ENCODE measurements around the gene NDUFB2.
"Not testable (repeated sequence)": the region's sequence is repeated elsewhere in the genome, so short reads cannot be mapped to it uniquely, and the experiment has no call there.

The NDUFB2 gene

GRCh38 chr7:140662938-140663337 lies 33.6 kb upstream of the NDUFB2 start:
- H3K4me3 ChIP-seq (ENCODE audit: control insufficient read depth in 1 of 7, extremely low read depth in 1 of 7, insufficient read depth in 4 of 7, low read depth in 2 of 7, low read length in 6 of 7); H3K9me3 ChIP-seq (ENCODE audit: control extremely low read depth in 1 of 5, control insufficient read depth in 4 of 5, insufficient read depth in 2 of 5, low read depth in 1 of 5, low read length in 4 of 5); H3K4me1 ChIP-seq (ENCODE audit: control extremely low read depth in 1 of 4, control insufficient read depth in 4 of 4, insufficient read depth in 4 of 4, low read length in 3 of 4); H3K27ac ChIP-seq (ENCODE audit: insufficient read depth in 1 of 2, low read depth in 1 of 2, low read length in 2 of 2, poor library complexity in 1 of 2, severe bottlenecking in 2 of 2); H3K36me3 ChIP-seq (ENCODE audit: control insufficient read depth in 4 of 4, insufficient read depth in 4 of 4, low read length in 3 of 4); H3K27me3 ChIP-seq (replicated peaks in 2 of 5; ENCODE audit: control insufficient read depth in 4 of 5, insufficient read depth in 5 of 5, low read length in 4 of 5); CTCF ChIA-PET; DNase-seq; POLR2A ChIA-PET: not testable (repeated sequence)
- WGBS (ENCODE audit: insufficient coverage): no CpG with 5 or more reads among the region's 2 CpGs

GRCh38 chr7:140667476-140667875 lies 29.0 kb upstream of the NDUFB2 start:
- CTCF ChIA-PET: no interaction called here
- WGBS (ENCODE audit: insufficient coverage): 88% methylated on average over 1 of the region's 1 CpG
- DNase-seq: no peak
- H3K9me3 ChIP-seq (ENCODE audit: control extremely low read depth in 1 of 5, control insufficient read depth in 4 of 5, insufficient read depth in 2 of 5, low read depth in 1 of 5, low read length in 4 of 5): no peaks in the 10 kb centered on the region
- H3K36me3 ChIP-seq (ENCODE audit: control insufficient read depth in 4 of 4, insufficient read depth in 4 of 4, low read length in 3 of 4): no peaks in the 10 kb centered on the region
- no peak overlapping the region for H3K27ac ChIP-seq (ENCODE audit: insufficient read depth in 1 of 2, low read depth in 1 of 2, low read length in 2 of 2, poor library complexity in 1 of 2, severe bottlenecking in 2 of 2)
- peaks cover 0 to 14% (median 0%) of the 10 kb centered on the region in 4 experiments for H3K4me1 ChIP-seq (ENCODE audit: control extremely low read depth in 1 of 4, control insufficient read depth in 4 of 4, insufficient read depth in 4 of 4, low read length in 3 of 4)
- no peaks in the 10 kb centered on the region for H3K27me3 ChIP-seq (replicated peaks in 2 of 5; ENCODE audit: control insufficient read depth in 4 of 5, insufficient read depth in 5 of 5, low read length in 4 of 5)
- H3K4me3 ChIP-seq (ENCODE audit: control insufficient read depth in 1 of 7, extremely low read depth in 1 of 7, insufficient read depth in 4 of 7, low read depth in 2 of 7, low read length in 6 of 7): no peak overlapping the region
- POLR2A ChIA-PET: no interaction called here

- H3K27me3 ChIP-seq (replicated peaks in 2 of 5; ENCODE audit: control insufficient read depth in 4 of 5, insufficient read depth in 5 of 5, low read length in 4 of 5): no peaks in the 10 kb centered on the region
- CTCF ChIA-PET: interaction anchor here (0.8 to 2.2 kb wide), 3 partner anchors 12 to 28 kb away, joined by 3 to 5 read pairs (median 3); partner anchors contain the start of gene DENND2A
- 0% methylated on average over 1 of the region's 1 CpG for WGBS (ENCODE audit: insufficient coverage)
- H3K4me3 ChIP-seq (ENCODE audit: control insufficient read depth in 1 of 7, extremely low read depth in 1 of 7, insufficient read depth in 4 of 7, low read depth in 2 of 7, low read length in 6 of 7): no peak overlapping the region
- H3K36me3 ChIP-seq (ENCODE audit: control insufficient read depth in 4 of 4, insufficient read depth in 4 of 4, low read length in 3 of 4): no peaks in the 10 kb centered on the region
- DNase-seq: peak in 1 of 3 donors; percentile 19
- no peak overlapping the region for H3K27ac ChIP-seq (ENCODE audit: insufficient read depth in 1 of 2, low read depth in 1 of 2, low read length in 2 of 2, poor library complexity in 1 of 2, severe bottlenecking in 2 of 2)
- no peaks in the 10 kb centered on the region for H3K9me3 ChIP-seq (ENCODE audit: control extremely low read depth in 1 of 5, control insufficient read depth in 4 of 5, insufficient read depth in 2 of 5, low read depth in 1 of 5, low read length in 4 of 5)
- peaks cover 0 to 19% (median 5%) of the 10 kb centered on the region in 4 experiments for H3K4me1 ChIP-seq (ENCODE audit: control extremely low read depth in 1 of 4, control insufficient read depth in 4 of 4, insufficient read depth in 4 of 4, low read length in 3 of 4)
- POLR2A ChIA-PET: no interaction called here
These were observed 27.9 kb upstream of the NDUFB2 start for GRCh38 chr7:140668641-140669040.

GRCh38 chr7:140669352-140669751 lies 27.2 kb upstream of the NDUFB2 start:
- WGBS (ENCODE audit: insufficient coverage): 93% methylated on average over 2 of the region's 3 CpGs
- Histone ChIP-seq H3K27me3 (replicated peaks in 2 of 5; ENCODE audit: control insufficient read depth in 4 of 5, insufficient read depth in 5 of 5, low read length in 4 of 5) (no peaks in the 10 kb centered on the region), H3K4me3 (ENCODE audit: control insufficient read depth in 1 of 7, extremely low read depth in 1 of 7, insufficient read depth in 4 of 7, low read depth in 2 of 7, low read length in 6 of 7) (no peak overlapping the region), H3K36me3 (ENCODE audit: control insufficient read depth in 4 of 4, insufficient read depth in 4 of 4, low read length in 3 of 4) (no peaks in the 10 kb centered on the region), H3K4me1 (ENCODE audit: control extremely low read depth in 1 of 4, control insufficient read depth in 4 of 4, insufficient read depth in 4 of 4, low read length in 3 of 4) (peaks cover 0 to 27% (median 12%) of the 10 kb centered on the region in 4 experiments), H3K27ac (ENCODE audit: insufficient read depth in 1 of 2, low read depth in 1 of 2, low read length in 2 of 2, poor library complexity in 1 of 2, severe bottlenecking in 2 of 2) (no peak overlapping the region), H3K9me3 (ENCODE audit: control extremely low read depth in 1 of 5, control insufficient read depth in 4 of 5, insufficient read depth in 2 of 5, low read depth in 1 of 5, low read length in 4 of 5) (no peaks in the 10 kb centered on the region)
- no peak for DNase-seq
- CTCF ChIA-PET: interaction anchor here (1.0 to 2.3 kb wide), 4 partner anchors 9 to 252 kb away, joined by 3 to 8 read pairs (median 4); partner anchors contain the start of gene DENND2A
- POLR2A ChIA-PET: interaction anchor here (0.6 kb wide), 1 partner anchor 250 kb away, joined by 4 read pairs; no protein-coding TSS in a partner anchor

GRCh38 chr7:140669862-140670261 lies 26.6 kb upstream of the NDUFB2 start:
- CTCF ChIA-PET: interaction anchor here (1.0 to 2.3 kb wide), 3 partner anchors 9 to 253 kb away, joined by 3 to 8 read pairs (median 5); no protein-coding TSS in a partner anchor

GRCh38 chr7:140670343-140670935 lies 26.1 kb upstream of the NDUFB2 start:
- peak in 1 of 3 donors; percentile 33 for DNase-seq
- WGBS (ENCODE audit: insufficient coverage): 30% methylated on average over 2 of the region's 4 CpGs
- POLR2A ChIA-PET: interaction anchor here (0.7 kb wide), 1 partner anchor 97 kb away, joined by 3 read pairs; no protein-coding TSS in a partner anchor
- CTCF ChIA-PET: interaction anchor here (1.0 to 2.3 kb wide), 2 partner anchors 10 to 253 kb away, joined by 3 to 8 read pairs; no protein-coding TSS in a partner anchor
- H3K27ac ChIP-seq (ENCODE audit: insufficient read depth in 1 of 2, low read depth in 1 of 2, low read length in 2 of 2, poor library complexity in 1 of 2, severe bottlenecking in 2 of 2): no peak overlapping the region
- H3K4me3 ChIP-seq (ENCODE audit: control insufficient read depth in 1 of 7, extremely low read depth in 1 of 7, insufficient read depth in 4 of 7, low read depth in 2 of 7, low read length in 6 of 7): no peak overlapping the region
- no peaks in the 10 kb centered on the region for H3K36me3 ChIP-seq (ENCODE audit: control insufficient read depth in 4 of 4, insufficient read depth in 4 of 4, low read length in 3 of 4)
- H3K27me3 ChIP-seq (replicated peaks in 2 of 5; ENCODE audit: control insufficient read depth in 4 of 5, insufficient read depth in 5 of 5, low read length in 4 of 5): no peaks in the 10 kb centered on the region
- H3K4me1 ChIP-seq (ENCODE audit: control extremely low read depth in 1 of 4, control insufficient read depth in 4 of 4, insufficient read depth in 4 of 4, low read length in 3 of 4): peaks cover 0 to 36% (median 19%) of the 10 kb centered on the region in 4 experiments
- H3K9me3 ChIP-seq (ENCODE audit: control extremely low read depth in 1 of 5, control insufficient read depth in 4 of 5, insufficient read depth in 2 of 5, low read depth in 1 of 5, low read length in 4 of 5): no peaks in the 10 kb centered on the region

More at GRCh38 chr7:140669862-140670261, 26.6 kb upstream of the NDUFB2 start:
- not testable (repeated sequence) for H3K9me3 ChIP-seq (ENCODE audit: control extremely low read depth in 1 of 5, control insufficient read depth in 4 of 5, insufficient read depth in 2 of 5, low read depth in 1 of 5, low read length in 4 of 5); H3K4me3 ChIP-seq (ENCODE audit: control insufficient read depth in 1 of 7, extremely low read depth in 1 of 7, insufficient read depth in 4 of 7, low read depth in 2 of 7, low read length in 6 of 7); H3K36me3 ChIP-seq (ENCODE audit: control insufficient read depth in 4 of 4, insufficient read depth in 4 of 4, low read length in 3 of 4); H3K27me3 ChIP-seq (replicated peaks in 2 of 5; ENCODE audit: control insufficient read depth in 4 of 5, insufficient read depth in 5 of 5, low read length in 4 of 5); DNase-seq; H3K27ac ChIP-seq (ENCODE audit: insufficient read depth in 1 of 2, low read depth in 1 of 2, low read length in 2 of 2, poor library complexity in 1 of 2, severe bottlenecking in 2 of 2)
- POLR2A ChIA-PET: interaction anchor here (0.6 kb wide), 1 partner anchor 250 kb away, joined by 4 read pairs; no protein-coding TSS in a partner anchor
- WGBS (ENCODE audit: insufficient coverage): 98% methylated on average over 9 of the region's 10 CpGs
- peaks cover 0 to 31% (median 14%) of the 10 kb centered on the region in 4 experiments for H3K4me1 ChIP-seq (ENCODE audit: control extremely low read depth in 1 of 4, control insufficient read depth in 4 of 4, insufficient read depth in 4 of 4, low read length in 3 of 4)

- Histone ChIP-seq H3K27me3 (replicated peaks in 2 of 5; ENCODE audit: control insufficient read depth in 4 of 5, insufficient read depth in 5 of 5, low read length in 4 of 5) (no peaks in the 10 kb centered on the region), H3K9me3 (ENCODE audit: control extremely low read depth in 1 of 5, control insufficient read depth in 4 of 5, insufficient read depth in 2 of 5, low read depth in 1 of 5, low read length in 4 of 5) (no peaks in the 10 kb centered on the region), H3K4me1 (ENCODE audit: control extremely low read depth in 1 of 4, control insufficient read depth in 4 of 4, insufficient read depth in 4 of 4, low read length in 3 of 4) (peaks cover 0 to 45% (median 24%) of the 10 kb centered on the region in 4 experiments), H3K36me3 (ENCODE audit: control insufficient read depth in 4 of 4, insufficient read depth in 4 of 4, low read length in 3 of 4) (peaks cover 0 to 5% (median 0%) of the 10 kb centered on the region in 4 experiments), H3K27ac (ENCODE audit: insufficient read depth in 1 of 2, low read depth in 1 of 2, low read length in 2 of 2, poor library complexity in 1 of 2, severe bottlenecking in 2 of 2) (no peak overlapping the region), H3K4me3 (ENCODE audit: control insufficient read depth in 1 of 7, extremely low read depth in 1 of 7, insufficient read depth in 4 of 7, low read depth in 2 of 7, low read length in 6 of 7) (peak overlapping the region in 3 of 7 experiments; percentile 42 to 87 (median 55))
- CTCF ChIA-PET: no interaction called here
- POLR2A ChIA-PET: no interaction called here
- no peak for DNase-seq
- 92% methylated on average over 14 of the region's 15 CpGs for WGBS (ENCODE audit: insufficient coverage)
These were observed 24.5 kb upstream of the NDUFB2 start for GRCh38 chr7:140671966-140672365.
